Measurements from ENCODE around the gene PCNX2.

The PCNX2 gene

GRCh38 chr1:233227930-233228465 lies 67.5 kb downstream of the PCNX2 start:
- no peak overlapping the region for H3K9ac ChIP-seq (ENCODE audit: low read length)
- H3K27ac ChIP-seq (ENCODE audit: low read depth, low read length): no peak overlapping the region
- TF ChIP-seq EZH2phosphoT487 (conservative IDR thresholded peaks at IDR 0.05; ENCODE audit: low read length) (no peak), CTCF (IDR thresholded peaks at IDR 0.05; ENCODE audit: insufficient read depth, low read length, poor library complexity, severe bottlenecking) (no peak)
- H2AFZ ChIP-seq (ENCODE audit: low read depth, low read length, severe bottlenecking): no peak overlapping the region
- no peaks in the 10 kb centered on the region for H3K36me3 ChIP-seq (ENCODE audit: low read length)
- no peak overlapping the region for H3K4me2 ChIP-seq (ENCODE audit: low read depth, low read length, poor library complexity, severe bottlenecking)
- H3K9me3 ChIP-seq (ENCODE audit: insufficient read depth, low read length): no peaks in the 10 kb centered on the region
- H3F3A ChIP-seq (ENCODE audit: insufficient read depth): no peaks in the 10 kb centered on the region
- no peaks in the 10 kb centered on the region for H3K9me2 ChIP-seq (replicated peaks; ENCODE audit: insufficient read depth, low read length)
- no peaks in the 10 kb centered on the region for H3K79me2 ChIP-seq (ENCODE audit: insufficient read depth, low read length)
- no peak overlapping the region for H3K4me3 ChIP-seq (ENCODE audit: insufficient read depth, low read length, poor library complexity, severe bottlenecking)
- no peaks in the 10 kb centered on the region for H4K20me1 ChIP-seq (ENCODE audit: low read depth, low read length)
- no peaks in the 10 kb centered on the region for H3K27me3 ChIP-seq (ENCODE audit: low read length)

GRCh38 chr1:233224311-233224710 lies 71.2 kb downstream of the PCNX2 start:
- Histone ChIP-seq H3K4me2 (ENCODE audit: low read depth, low read length, poor library complexity, severe bottlenecking) (no peak overlapping the region), H3K4me3 (ENCODE audit: insufficient read depth, low read length, poor library complexity, severe bottlenecking) (no peak overlapping the region), H2AFZ (ENCODE audit: low read depth, low read length, severe bottlenecking) (no peak overlapping the region), H3K9me3 (ENCODE audit: insufficient read depth, low read length) (no peaks in the 10 kb centered on the region), H4K20me1 (ENCODE audit: low read depth, low read length) (no peaks in the 10 kb centered on the region), H3K27me3 (ENCODE audit: low read length) (no peaks in the 10 kb centered on the region), H3K79me2 (ENCODE audit: insufficient read depth, low read length) (no peaks in the 10 kb centered on the region), H3K27ac (ENCODE audit: low read depth, low read length) (no peak overlapping the region), H3K9me2 (replicated peaks; ENCODE audit: insufficient read depth, low read length) (no peaks in the 10 kb centered on the region), H3K9ac (ENCODE audit: low read length) (no peak overlapping the region), H3F3A (ENCODE audit: insufficient read depth) (no peaks in the 10 kb centered on the region), H3K36me3 (ENCODE audit: low read length) (no peaks in the 10 kb centered on the region)
- TF ChIP-seq CTCF (IDR thresholded peaks at IDR 0.05; ENCODE audit: insufficient read depth, low read length, poor library complexity, severe bottlenecking): no peak
- TF ChIP-seq EZH2phosphoT487 (conservative IDR thresholded peaks at IDR 0.05; ENCODE audit: low read length): no peak

- Histone ChIP-seq H4K20me1 (ENCODE audit: low read depth, low read length) (no peaks in the 10 kb centered on the region), H3K79me2 (ENCODE audit: insufficient read depth, low read length) (no peaks in the 10 kb centered on the region), H3K9me3 (ENCODE audit: insufficient read depth, low read length) (no peaks in the 10 kb centered on the region), H3K36me3 (ENCODE audit: low read length) (no peaks in the 10 kb centered on the region), H3F3A (ENCODE audit: insufficient read depth) (no peaks in the 10 kb centered on the region), H3K9me2 (replicated peaks; ENCODE audit: insufficient read depth, low read length) (no peaks in the 10 kb centered on the region), H3K27me3 (ENCODE audit: low read length) (no peaks in the 10 kb centered on the region), H2AFZ (ENCODE audit: low read depth, low read length, severe bottlenecking) (no peak overlapping the region), H3K27ac (ENCODE audit: low read depth, low read length) (no peak overlapping the region), H3K9ac (ENCODE audit: low read length) (no peak overlapping the region), H3K4me2 (ENCODE audit: low read depth, low read length, poor library complexity, severe bottlenecking) (no peak overlapping the region), H3K4me3 (ENCODE audit: insufficient read depth, low read length, poor library complexity, severe bottlenecking) (no peak overlapping the region)
- TF ChIP-seq EZH2phosphoT487 (conservative IDR thresholded peaks at IDR 0.05; ENCODE audit: low read length) (no peak), CTCF (IDR thresholded peaks at IDR 0.05; ENCODE audit: insufficient read depth, low read length, poor library complexity, severe bottlenecking) (no peak)
These were observed 77.7 kb downstream of the PCNX2 start for GRCh38 chr1:233217832-233218231.
